Thyroid gland (tissue), 4 donors: ENCODE measurements around the gene INO80E.

Source experiments
- CTCF ChIP-seq, 6 experiments: fragments of 200-600 bp in 3 of 6; fragments of 450-650 bp in 3 of 6; sonication (generic) in 3 of 6; IDR thresholded peaks; one replicate each; pipeline ENCODE4 v1.5.1; 2016 to 2019; ENCODE audit warnings: antibody characterized with exemption in 6 of 6, mild to moderate bottlenecking in 2 of 6, inconsistent platforms in 1 of 6, moderate library complexity in 1 of 6
- POLR2A ChIP-seq, 2 donors: fragments of 450-650 bp; IDR thresholded peaks; one replicate each; pipeline ENCODE4 v1.6.1; 2017; ENCODE audit warnings: antibody characterized with exemption in 2 of 2, mild to moderate bottlenecking in 2 of 2, moderate library complexity in 1 of 2

- TF ChIP-seq CTCF (IDR thresholded peaks at IDR 0.05) (no peak), POLR2A (IDR thresholded peaks at IDR 0.05) (no peak)
Observed at GRCh38 chr16:29963021-29963743, 32.9 kb upstream of the INO80E start.
